HAP-1 (cell line): ENCODE measurements around the gene TARS1.
A peak's percentile ranks its signal among the peaks of the same experiment; 100 is the strongest.

Source experiments
- DNase-seq, 2 experiments: peaks; one replicate each; pipeline ENCODE4 v3.0.0-alpha.2; 2016 to 2020; ENCODE audit warnings: low spot score in 2 of 2
- H3K27me3 ChIP-seq: fragments of 250-450 bp; sonication (Bioruptor Pico); 2 replicates; pipeline ENCODE4 v1.5.1; 2020; ENCODE audit warnings: low read depth, mild to moderate bottlenecking, moderate library complexity
- H3K36me3 ChIP-seq: fragments of 250-450 bp; sonication (Bioruptor Pico); replicated peaks from 2 replicates; pipeline ENCODE4 v1.5.1; 2020; ENCODE audit warnings: mild to moderate bottlenecking
- H3K4me1 ChIP-seq: fragments of 250-450 bp; sonication (Bioruptor Pico); 2 replicates; pipeline ENCODE4 v1.5.1; 2020; ENCODE audit warnings: mild to moderate bottlenecking
- H3K4me3 ChIP-seq: fragments of 250-450 bp; sonication (Bioruptor Pico); 2 replicates; pipeline ENCODE4 v1.5.1; 2020; ENCODE audit warnings: mild to moderate bottlenecking, moderate library complexity
- H3K9me3 ChIP-seq: fragments of 250-450 bp; sonication (Bioruptor Pico); 2 replicates; pipeline ENCODE4 v1.5.1; 2020; ENCODE audit warnings: mild to moderate bottlenecking, moderate library complexity
- in situ Hi-C: fragments of 300-500 bp; cut with MboI; formaldehyde crosslinking; loops from 3 replicates; pipeline ENCODE4 v1.14.3; 2020; ENCODE audit warnings: low sequenced_read_pairs, inconsistent platforms, mixed read lengths

TARS1 gene

GRCh38 chr5:33440482-33441240 is at the start of gene TARS1:
Gene TARS1 (plus strand): TSS chr5:33440965. CDS start chr5:33441087, 122 bp downstream.
- H3K9me3 ChIP-seq: no peaks in the 10 kb centered on the region
- in situ Hi-C loops: no loop called here
- H3K36me3 ChIP-seq: peaks cover 27% of the 10 kb centered on the region
- peak; percentile 98 for DNase-seq
- peaks cover 29% of the 10 kb centered on the region for H3K4me1 ChIP-seq
- H3K27me3 ChIP-seq: no peaks in the 10 kb centered on the region
- H3K4me3 ChIP-seq: peak within 1 kb of the TSS; percentile 96

DNA sequence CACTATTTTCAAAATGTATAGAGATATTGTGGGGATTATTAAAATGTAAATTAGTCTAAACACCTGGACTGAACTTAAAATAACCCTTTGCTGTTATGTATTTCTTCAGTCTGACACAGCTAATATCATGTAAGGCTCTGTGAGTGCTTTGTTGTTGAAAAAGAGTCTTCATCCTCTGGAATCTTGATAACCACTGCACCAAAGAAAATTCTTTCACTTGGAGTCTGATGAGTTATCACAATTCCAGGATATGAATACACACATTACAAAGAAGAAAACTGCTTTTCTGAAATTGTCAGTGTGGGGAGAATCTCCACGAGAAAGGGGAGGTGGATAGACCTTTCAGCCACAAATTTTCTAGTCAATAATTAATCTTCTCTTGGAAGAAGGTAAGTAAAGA is 42.3 kb upstream of the TARS1 start:
- Histone ChIP-seq H3K27me3 (peaks cover 5% of the 10 kb centered on the region), H3K9me3 (no peaks in the 10 kb centered on the region), H3K4me1 (no peaks in the 10 kb centered on the region), H3K36me3 (no peaks in the 10 kb centered on the region), H3K4me3 (no peak overlapping the region)
- DNase-seq: no peak
- in situ Hi-C loops: no loop called here

- Histone ChIP-seq H3K4me3 (no peak overlapping the region), H3K4me1 (no peaks in the 10 kb centered on the region), H3K9me3 (no peaks in the 10 kb centered on the region), H3K36me3 (no peaks in the 10 kb centered on the region), H3K27me3 (peaks cover 5% of the 10 kb centered on the region)
- no peak for DNase-seq
- in situ Hi-C loops: no loop called here
Measured at GRCh38 chr5:33400675-33401074, 40.1 kb upstream of the TARS1 start.

- no peaks in the 10 kb centered on the region for H3K9me3 ChIP-seq
- no peaks in the 10 kb centered on the region for H3K4me1 ChIP-seq
- DNase-seq: no peak
- peaks cover 5% of the 10 kb centered on the region for H3K27me3 ChIP-seq
- no peaks in the 10 kb centered on the region for H3K36me3 ChIP-seq
- in situ Hi-C loops: no loop called here
- H3K4me3 ChIP-seq: no peak overlapping the region
Measured at GRCh38 chr5:33401482-33402390, 39.0 kb upstream of the TARS1 start.

GRCh38 chr5:33403187-33403586 is 37.6 kb upstream of the TARS1 start:
- Histone ChIP-seq H3K9me3 (no peaks in the 10 kb centered on the region), H3K4me1 (no peaks in the 10 kb centered on the region), H3K36me3 (no peaks in the 10 kb centered on the region), H3K4me3 (no peak overlapping the region), H3K27me3 (peaks cover 5% of the 10 kb centered on the region)
- in situ Hi-C loops: no loop called here
- DNase-seq: no peak

DNA sequence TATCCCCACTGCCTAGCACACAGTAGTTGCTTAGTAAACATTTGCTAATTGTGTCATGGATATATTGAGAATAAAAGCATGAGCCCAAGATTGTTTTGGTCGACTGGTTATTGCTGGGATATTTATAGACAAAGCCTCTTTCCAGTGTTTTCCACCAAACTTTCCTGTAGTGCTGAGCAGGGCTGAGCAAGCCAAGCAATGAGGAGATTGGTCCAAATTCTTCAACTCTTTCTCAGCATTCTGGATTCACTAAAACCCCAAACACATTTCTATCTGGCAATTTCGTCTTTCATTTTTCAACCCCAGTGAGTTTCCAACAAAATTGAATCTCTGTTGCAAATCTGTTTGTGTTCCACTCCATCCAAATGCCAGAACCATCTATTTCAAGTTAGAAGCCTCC is 31.9 kb upstream of the TARS1 start:
- Histone ChIP-seq H3K4me1 (no peaks in the 10 kb centered on the region), H3K9me3 (no peaks in the 10 kb centered on the region), H3K36me3 (no peaks in the 10 kb centered on the region), H3K4me3 (no peak overlapping the region), H3K27me3 (no peaks in the 10 kb centered on the region)
- DNase-seq: no peak
- in situ Hi-C loops: no loop called here

DNA sequence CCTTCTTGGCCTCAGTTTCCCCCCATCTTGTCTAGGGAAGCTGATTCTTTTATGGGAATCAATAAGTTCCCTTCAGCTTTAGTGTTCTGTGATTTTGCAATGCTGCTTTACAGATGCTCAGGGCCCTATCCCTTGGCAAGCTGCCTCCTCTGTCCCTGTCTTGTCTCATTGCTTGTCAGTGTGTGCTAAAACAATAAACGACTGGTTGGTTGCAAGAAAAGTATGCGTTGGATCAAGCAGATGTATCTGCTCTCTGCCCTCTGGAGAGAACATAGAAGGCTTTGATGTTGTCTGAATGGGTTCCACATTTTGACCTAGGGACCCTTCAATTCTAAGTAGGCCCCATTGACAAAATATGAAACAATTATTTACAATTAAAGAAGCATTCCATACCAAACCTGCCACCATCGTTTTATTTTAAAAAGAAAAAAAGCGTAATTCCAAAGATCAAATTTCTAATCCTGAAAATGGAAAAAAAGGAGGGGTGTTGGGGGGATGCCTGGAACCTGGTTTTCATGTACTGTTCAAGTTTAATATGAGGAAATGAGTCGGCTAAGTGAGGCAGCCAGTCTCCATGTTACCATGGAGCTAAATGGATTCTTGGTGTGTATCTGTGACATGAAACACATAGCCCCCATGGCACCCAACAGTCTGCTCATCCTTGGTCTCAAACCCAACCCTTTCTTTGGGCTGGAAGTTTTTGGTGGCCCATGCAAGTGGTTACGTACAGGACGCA is 31.2 kb upstream of the TARS1 start:
- in situ Hi-C loops: no loop called here
- no peaks in the 10 kb centered on the region for H3K9me3 ChIP-seq
- H3K4me1 ChIP-seq: no peaks in the 10 kb centered on the region
- no peaks in the 10 kb centered on the region for H3K27me3 ChIP-seq
- no peak overlapping the region for H3K4me3 ChIP-seq
- no peaks in the 10 kb centered on the region for H3K36me3 ChIP-seq
- no peak for DNase-seq

- Histone ChIP-seq H3K4me1 (no peaks in the 10 kb centered on the region), H3K9me3 (no peaks in the 10 kb centered on the region), H3K27me3 (no peaks in the 10 kb centered on the region), H3K36me3 (no peaks in the 10 kb centered on the region), H3K4me3 (no peak overlapping the region)
- in situ Hi-C loops: no loop called here
- DNase-seq: no peak
Measured at GRCh38 chr5:33410221-33410620, 30.5 kb upstream of the TARS1 start.

GRCh38 chr5:33411498-33411897 is 29.3 kb upstream of the TARS1 start:
- H3K4me3 ChIP-seq: no peak overlapping the region
- H3K27me3 ChIP-seq: no peaks in the 10 kb centered on the region
- in situ Hi-C loops: no loop called here

DNA sequence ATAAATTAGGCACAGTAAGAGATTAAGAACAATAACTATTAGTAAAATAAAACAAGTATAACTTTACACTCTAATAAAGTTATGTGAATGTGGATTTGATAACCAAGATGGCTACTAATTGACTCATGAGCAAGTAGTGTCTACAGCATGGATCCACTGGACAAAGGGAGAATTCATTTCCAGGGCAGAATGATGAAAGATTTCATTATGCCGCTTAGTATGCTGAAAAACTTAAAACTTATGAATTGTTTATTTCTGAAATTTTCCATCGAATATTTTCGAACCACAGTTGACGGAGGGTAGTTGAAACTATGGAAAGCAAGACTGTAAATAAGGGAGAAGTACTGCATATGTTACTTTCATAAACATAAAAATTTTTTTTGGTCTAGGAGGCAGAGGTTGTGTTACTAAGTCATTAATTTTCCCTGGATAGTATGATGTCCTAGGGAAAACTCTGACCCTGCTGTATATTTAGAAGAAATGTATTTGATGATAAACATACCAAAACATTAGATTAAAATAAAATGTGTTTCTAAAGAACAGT is 24.9 kb upstream of the TARS1 start:
- H3K36me3 ChIP-seq: no peaks in the 10 kb centered on the region
- no peak overlapping the region for H3K4me3 ChIP-seq
- H3K27me3 ChIP-seq: peaks cover 3% of the 10 kb centered on the region; the same call in 1 of the 2 replicates
- in situ Hi-C loops: no loop called here
- no peaks in the 10 kb centered on the region for H3K4me1 ChIP-seq
- DNase-seq: no peak
- no peaks in the 10 kb centered on the region for H3K9me3 ChIP-seq

More at GRCh38 chr5:33411498-33411897, 29.3 kb upstream of the TARS1 start:
- H3K4me1 ChIP-seq: no peaks in the 10 kb centered on the region
- no peaks in the 10 kb centered on the region for H3K36me3 ChIP-seq
- H3K9me3 ChIP-seq: no peaks in the 10 kb centered on the region
- DNase-seq: no peak

- H3K4me3 ChIP-seq: no peak overlapping the region
- in situ Hi-C loops: no loop called here
- peaks cover 3% of the 10 kb centered on the region for H3K27me3 ChIP-seq
- no peak for DNase-seq
- H3K36me3 ChIP-seq: no peaks in the 10 kb centered on the region
- no peaks in the 10 kb centered on the region for H3K9me3 ChIP-seq
- H3K4me1 ChIP-seq: no peaks in the 10 kb centered on the region
Measured at GRCh38 chr5:33417632-33418031, 23.1 kb upstream of the TARS1 start.

- no peak for DNase-seq
- in situ Hi-C loops: no loop called here
- Histone ChIP-seq H3K36me3 (no peaks in the 10 kb centered on the region), H3K27me3 (peaks cover 3% of the 10 kb centered on the region), H3K4me1 (no peaks in the 10 kb centered on the region), H3K9me3 (no peaks in the 10 kb centered on the region), H3K4me3 (no peak overlapping the region)
Measured at GRCh38 chr5:33420946-33421345, 19.8 kb upstream of the TARS1 start.

- H3K4me1 ChIP-seq: no peaks in the 10 kb centered on the region
- H3K36me3 ChIP-seq: no peaks in the 10 kb centered on the region
- no peak overlapping the region for H3K4me3 ChIP-seq
- no peak for DNase-seq
- H3K9me3 ChIP-seq: no peaks in the 10 kb centered on the region
- in situ Hi-C loops: no loop called here
- H3K27me3 ChIP-seq: peaks cover 3% of the 10 kb centered on the region
Measured at GRCh38 chr5:33422191-33422590, 18.6 kb upstream of the TARS1 start.
